Small intestine (tissue), 7 donors: ENCODE results near the gene MAP4K4. TPM values are rescaled to one million over a fixed set of nuclear protein-coding genes. Genes with fewer than 3 reads are reported as not detected.

Experiments
- DNase-seq, 2 donors: peaks; one replicate each; pipeline versions ENCODE4 v3.0.0 to v3.0.0-alpha.2; 2013
- FAIRE-seq: peaks from 2 replicates; lab custom pipeline; 2012; peaks lifted over from hg19 to GRCh38; lab: Jason Lieb, UNC
- H3K27ac ChIP-seq, 3 donors: one replicate each; pipeline ENCODE4 v1.5.1; 2013; ENCODE audit warnings: low read length in 2 of 3, mild to moderate bottlenecking in 2 of 3, control low read depth in 1 of 3, inconsistent platforms in 1 of 3, low read depth in 1 of 3, moderate library complexity in 1 of 3
- H3K27me3 ChIP-seq, 3 donors: one replicate each; pipeline ENCODE4 v1.6.1; 2013; ENCODE audit warnings: low read length in 3 of 3, inconsistent platforms in 1 of 3; ENCODE audit not compliant: control insufficient read depth in 3 of 3, insufficient read depth in 3 of 3
- H3K36me3 ChIP-seq, 3 donors: one replicate each; pipeline ENCODE4 v1.6.1; 2013; ENCODE audit warnings: low read length in 3 of 3, inconsistent platforms in 1 of 3, low read depth in 1 of 3, mild to moderate bottlenecking in 1 of 3, moderate library complexity in 1 of 3; ENCODE audit not compliant: control insufficient read depth in 3 of 3, insufficient read depth in 2 of 3
- H3K4me1 ChIP-seq, 3 donors: one replicate each; pipeline ENCODE4 v1.6.1; 2013; ENCODE audit warnings: low read length in 2 of 3, inconsistent platforms in 1 of 3, low read depth in 1 of 3, mild to moderate bottlenecking in 1 of 3, moderate library complexity in 1 of 3; ENCODE audit not compliant: control insufficient read depth in 3 of 3, insufficient read depth in 2 of 3
- H3K4me3 ChIP-seq, 3 donors: one replicate each; pipeline ENCODE4 v1.5.1; 2013; ENCODE audit warnings: low read length in 3 of 3, control low read depth in 1 of 3, inconsistent platforms in 1 of 3, low read depth in 1 of 3, mild to moderate bottlenecking in 1 of 3, moderate library complexity in 1 of 3
- H3K9me3 ChIP-seq, 2 donors: one replicate each; pipeline ENCODE4 v1.6.1; 2013; ENCODE audit warnings: low read depth in 1 of 2, low read length in 1 of 2; ENCODE audit not compliant: control insufficient read depth in 2 of 2, insufficient read depth in 1 of 2
- WGBS, 3 donors: extraction: QIAGEN DNeasy Blood & Tissue Kit; methylation state at CpG; one replicate each; pipeline ENCODE4 v1.1.7; 2013; 5-methylcytosine and 5-hydroxymethylcytosine counted together
- polyA plus RNA-seq, 4 donors: library from polyadenylated mRNA; stranded (reverse) in 3 of 4; unstranded in 1 of 4; fragments of 200-250 nt in 3 of 4; fragments of 120-200 nt in 1 of 4; gene quantifications; one replicate each; pipeline versions ENCODE4 v1.2.1 to v1.2.3, GENCODE V29; 2013
- donor health status: healthy with polysubstance abuse.
- donor health status: control.
- donor health status: control.
- donor health status: Bipolar disorder and iron deficiency.
- donor health status: healthy.

MAP4K4 gene
- polyA plus RNA-seq, 4 donors = 8.5 to 26.5 (median 13.8) TPM

GRCh38 chr2:101684313-101684712 is 13.2 kb upstream of the MAP4K4 start:
- peaks cover 0 to 2% (median 0%) of the 10 kb centered on the region in 3 donors for H3K4me1 ChIP-seq
- no peaks in the 10 kb centered on the region for H3K27me3 ChIP-seq
- DNase-seq (no peak), FAIRE-seq (no peak)
- no peak overlapping the region for H3K4me3 ChIP-seq
- no peak overlapping the region for H3K27ac ChIP-seq
- H3K36me3 ChIP-seq = no peaks in the 10 kb centered on the region
- WGBS, 3 donors = 71 to 78% (median 72%) methylated on average over 4 of the region's 4 CpGs
- H3K9me3 ChIP-seq = no peaks in the 10 kb centered on the region

GRCh38 chr2:101688261-101688660 is 9.2 kb upstream of the MAP4K4 start:
- no peak overlapping the region for H3K27ac ChIP-seq
- H3K36me3 ChIP-seq = no peaks in the 10 kb centered on the region
- 88 to 91% (median 88%) methylated on average over 5 of the region's 5 CpGs for WGBS, 3 donors
- FAIRE-seq (no peak), DNase-seq (no peak)
- H3K4me3 ChIP-seq = no peak overlapping the region
- H3K27me3 ChIP-seq = no peaks in the 10 kb centered on the region
- peaks cover 0 to 16% (median 0%) of the 10 kb centered on the region in 3 donors for H3K4me1 ChIP-seq
- H3K9me3 ChIP-seq = no peaks in the 10 kb centered on the region

- Histone ChIP-seq H3K9me3 (peaks cover 0 to 4% of the 10 kb centered on the region in 2 donors), H3K27me3 (no peaks in the 10 kb centered on the region), H3K4me3 (no peak overlapping the region), H3K4me1 (peaks cover 0 to 16% (median 0%) of the 10 kb centered on the region in 3 donors), H3K36me3 (no peaks in the 10 kb centered on the region), H3K27ac (peak overlapping the region in 1 of 3 donors; percentile 55)
- no peak for FAIRE-seq
- WGBS, 3 donors = 36 to 65% (median 44%) methylated on average over 1 of the region's 1 CpG
- no peak for DNase-seq
Measured at GRCh38 chr2:101689114-101689825, 8.2 kb upstream of the MAP4K4 start.

- Histone ChIP-seq H3K36me3 (no peaks in the 10 kb centered on the region), H3K27ac (peak overlapping the region in 1 of 3 donors; percentile 41), H3K4me3 (no peak overlapping the region), H3K4me1 (peaks cover 0 to 16% (median 0%) of the 10 kb centered on the region in 3 donors), H3K27me3 (no peaks in the 10 kb centered on the region), H3K9me3 (peaks cover 0 to 4% of the 10 kb centered on the region in 2 donors)
- FAIRE-seq (no peak), DNase-seq (peak in 1 of 2 donors; percentile 52)
- WGBS, 3 donors = 48 to 80% (median 54%) methylated on average over 2 of the region's 2 CpGs
Measured at GRCh38 chr2:101690547-101691152, 6.9 kb upstream of the MAP4K4 start.

GRCh38 chr2:101692041-101692440 is 5.5 kb upstream of the MAP4K4 start:
- Histone ChIP-seq H3K9me3 (peaks cover 0 to 4% of the 10 kb centered on the region in 2 donors), H3K4me1 (peaks cover 0 to 22% (median 0%) of the 10 kb centered on the region in 3 donors), H3K36me3 (no peaks in the 10 kb centered on the region), H3K27ac (no peak overlapping the region), H3K4me3 (no peak overlapping the region), H3K27me3 (no peaks in the 10 kb centered on the region)
- 59 to 63% (median 62%) methylated on average over 3 of the region's 3 CpGs for WGBS, 3 donors
- DNase-seq = no peak
- FAIRE-seq = no peak

- peaks cover 0 to 22% (median 0%) of the 10 kb centered on the region in 3 donors for H3K4me1 ChIP-seq
- 91 to 95% (median 93%) methylated on average over 3 of the region's 3 CpGs for WGBS, 3 donors
- no peak overlapping the region for H3K27ac ChIP-seq
- no peaks in the 10 kb centered on the region for H3K36me3 ChIP-seq
- H3K27me3 ChIP-seq = no peaks in the 10 kb centered on the region
- FAIRE-seq (no peak), DNase-seq (no peak)
- peaks cover 0 to 4% of the 10 kb centered on the region in 2 donors for H3K9me3 ChIP-seq
- H3K4me3 ChIP-seq = no peak overlapping the region
Measured at GRCh38 chr2:101692766-101693165, 4.7 kb upstream of the MAP4K4 start.

- 89 to 97% (median 93%) methylated on average over 3 of the region's 3 CpGs for WGBS, 3 donors
- H3K27me3 ChIP-seq = no peaks in the 10 kb centered on the region
- DNase-seq (no peak), FAIRE-seq (no peak)
- H3K4me1 ChIP-seq = peaks cover 0 to 27% (median 2%) of the 10 kb centered on the region in 3 donors
- H3K9me3 ChIP-seq = peaks cover 0 to 4% of the 10 kb centered on the region in 2 donors
- no peak overlapping the region for H3K27ac ChIP-seq
- H3K36me3 ChIP-seq = no peaks in the 10 kb centered on the region
- H3K4me3 ChIP-seq = no peak overlapping the region
Measured at GRCh38 chr2:101693991-101694588, 3.4 kb upstream of the MAP4K4 start.

- FAIRE-seq (no peak), DNase-seq (peak in 1 of 2 donors; percentile 36)
- Histone ChIP-seq H3K36me3 (no peaks in the 10 kb centered on the region), H3K27me3 (no peaks in the 10 kb centered on the region), H3K27ac (peak overlapping the region; percentile 24 to 82 (median 65)), H3K9me3 (peaks cover 0 to 4% of the 10 kb centered on the region in 2 donors), H3K4me3 (peak overlapping the region; percentile 65 to 87 (median 83)), H3K4me1 (peaks cover 0 to 14% (median 12%) of the 10 kb centered on the region in 3 donors)
- 4 to 13% (median 11%) methylated on average over 30 to 31 of the region's 31 CpGs for WGBS, 3 donors
Measured at GRCh38 chr2:101696272-101697123, 1.0 kb upstream of the MAP4K4 start.
